Measurements from ENCODE around the gene EPHA5.

DNA sequence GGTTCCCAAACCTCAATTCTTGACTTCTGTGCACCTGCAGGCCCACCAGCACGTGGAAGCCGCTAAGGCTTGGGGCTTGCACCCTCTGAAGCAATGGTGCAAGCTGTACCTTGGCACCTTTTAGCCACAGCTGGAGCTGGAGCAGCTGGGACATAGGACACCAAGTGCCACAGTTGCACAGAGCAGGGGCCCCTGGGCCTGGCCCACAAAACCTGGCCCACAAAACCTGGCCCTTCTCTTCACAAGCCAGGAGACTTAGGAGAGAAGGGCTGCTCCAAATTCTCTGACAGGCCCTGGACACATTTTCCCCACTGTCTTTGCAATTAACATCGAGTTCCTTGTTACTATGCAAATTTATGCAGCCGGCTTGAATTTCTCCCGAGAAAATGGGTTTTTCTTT is 197.8 kb downstream of the EPHA5 start:
- TF ChIP-seq POLR2A (IDR thresholded peaks at IDR 0.05; ENCODE audit: low read length) (no peak), GATA1 (IDR thresholded peaks at IDR 0.05; ENCODE audit: low read depth, low read length) (no peak)
